Subcutaneous abdominal adipose tissue (tissue), 5 donors: ENCODE data around the gene CDV3.

Source experiments
- H3K27ac ChIP-seq: one replicate; pipeline ENCODE4 v1.7.0; 2013; ENCODE audit warnings: low read depth, mild to moderate bottlenecking, inconsistent platforms, low read length, moderate library complexity
- H3K27me3 ChIP-seq, 5 donors: one replicate each; pipeline ENCODE4 v1.7.0; 2013; ENCODE audit warnings: low read length in 5 of 5, inconsistent platforms in 1 of 5; ENCODE audit not compliant: control insufficient read depth in 5 of 5, insufficient read depth in 4 of 5
- H3K36me3 ChIP-seq, 5 donors: one replicate each; pipeline ENCODE4 v1.7.0; 2013; ENCODE audit warnings: low read length in 5 of 5; ENCODE audit not compliant: control insufficient read depth in 5 of 5, insufficient read depth in 5 of 5
- H3K4me1 ChIP-seq, 5 donors: one replicate each; pipeline ENCODE4 v1.7.0; 2013; ENCODE audit warnings: low read length in 5 of 5, mild to moderate bottlenecking in 3 of 5, moderate library complexity in 1 of 5; ENCODE audit not compliant: control insufficient read depth in 5 of 5, insufficient read depth in 5 of 5
- H3K4me3 ChIP-seq, 5 donors: one replicate each; pipeline ENCODE4 v1.7.0; 2013; ENCODE audit warnings: low read length in 5 of 5, low read depth in 1 of 5
- H3K9ac ChIP-seq, 5 donors: one replicate each; pipeline ENCODE4 v1.7.0; 2013; ENCODE audit warnings: low read length in 5 of 5, mild to moderate bottlenecking in 4 of 5, moderate library complexity in 3 of 5
- H3K9me3 ChIP-seq, 5 donors: one replicate each; pipeline ENCODE4 v1.7.0; 2013; ENCODE audit warnings: low read length in 5 of 5; ENCODE audit not compliant: control insufficient read depth in 5 of 5
- donor health status: healthy.
- donor health status: healthy.
- donor health status: healthy.
- donor health status: healthy.
- donor health status: healthy.

Gene CDV3

DNA sequence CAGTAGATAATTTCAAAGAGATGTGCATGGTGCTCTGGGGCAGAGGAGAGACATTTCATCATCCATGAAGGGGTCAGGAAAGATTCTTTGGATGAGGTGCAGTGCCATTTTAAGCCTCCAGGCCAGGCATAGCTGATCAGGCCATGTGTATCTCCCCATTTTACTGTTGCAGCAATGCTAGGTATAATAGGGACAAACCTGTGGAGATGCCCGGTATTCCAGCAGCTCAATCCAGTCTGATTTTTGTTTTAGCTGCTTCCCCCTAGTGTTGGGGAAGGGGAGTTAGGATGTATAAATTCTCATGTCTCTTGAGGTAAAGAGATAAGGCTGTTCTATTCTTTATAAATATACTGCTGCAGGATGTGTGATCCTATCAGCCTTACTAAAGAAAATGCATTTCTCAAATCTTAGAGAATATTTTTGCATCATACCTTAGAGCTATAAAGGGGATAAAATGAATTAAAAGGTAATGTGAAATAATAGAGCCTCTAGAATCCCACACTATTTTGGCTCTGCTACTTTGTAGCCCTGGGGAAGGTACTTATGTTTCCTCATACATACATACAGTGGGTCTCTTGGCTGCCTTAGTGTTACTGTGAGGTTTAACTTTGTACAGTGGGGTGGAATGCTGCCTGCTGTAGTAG lies 5.2 kb downstream of the CDV3 start:
- Histone ChIP-seq H3K9ac (peak overlapping the region in 2 of 5 donors; percentile 30 to 51), H3K27ac (peak overlapping the region; percentile 57), H3K36me3 (peaks cover 36 to 62% (median 43%) of the 10 kb centered on the region in 5 donors), H3K4me3 (peak overlapping the region in 2 of 5 donors; percentile 10 to 17), H3K27me3 (no peaks in the 10 kb centered on the region), H3K4me1 (peaks cover 5 to 53% (median 42%) of the 10 kb centered on the region in 5 donors), H3K9me3 (no peaks in the 10 kb centered on the region)

DNA sequence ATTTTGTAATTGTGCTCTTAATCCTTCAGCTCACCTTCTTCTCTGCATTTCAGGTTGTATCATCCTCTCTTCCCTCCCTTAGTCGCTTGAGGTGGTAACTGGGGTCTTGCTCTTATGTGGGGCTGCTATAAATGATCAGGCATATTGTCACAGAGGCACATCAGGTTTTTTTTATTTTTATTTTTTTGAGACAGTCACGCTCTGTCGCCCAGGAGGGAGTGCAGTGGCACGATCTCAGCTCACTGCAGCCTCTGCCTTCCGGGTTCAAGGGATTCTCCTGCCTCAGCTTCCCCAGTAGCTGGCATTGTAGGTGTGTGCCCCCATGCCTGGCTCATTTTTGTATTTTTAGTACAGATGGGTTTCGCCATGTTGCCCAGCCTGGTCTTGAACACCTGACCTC lies 9.9 kb downstream of the CDV3 start:
- Histone ChIP-seq H3K9me3 (no peaks in the 10 kb centered on the region), H3K4me3 (no peak overlapping the region), H3K36me3 (peaks cover 59 to 87% (median 74%) of the 10 kb centered on the region in 5 donors), H3K27ac (no peak overlapping the region), H3K9ac (no peak overlapping the region), H3K4me1 (peaks cover 3 to 21% (median 11%) of the 10 kb centered on the region in 5 donors), H3K27me3 (no peaks in the 10 kb centered on the region)

DNA sequence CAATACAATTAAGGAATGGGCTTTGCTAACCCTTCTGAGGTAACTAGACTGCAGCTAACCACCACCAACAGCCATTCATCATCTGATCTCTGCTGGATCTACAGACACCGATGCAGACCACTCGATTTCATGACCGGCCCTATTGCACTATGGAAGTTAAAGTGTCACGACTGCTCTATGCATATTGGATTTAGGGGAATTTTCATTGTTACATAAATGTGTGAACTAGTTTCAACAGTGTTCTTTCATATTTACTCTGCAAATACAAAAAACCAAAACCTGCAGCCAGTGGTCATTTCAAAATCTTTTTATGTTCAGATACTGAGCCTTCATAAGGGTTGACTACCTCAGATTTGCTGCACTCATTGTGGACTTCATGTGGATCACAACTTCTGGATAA lies 14.5 kb downstream of the CDV3 start:
- peaks cover 47 to 67% (median 60%) of the 10 kb centered on the region in 5 donors for H3K36me3 ChIP-seq
- no peak overlapping the region for H3K4me3 ChIP-seq
- peak overlapping the region; percentile 73 for H3K27ac ChIP-seq
- H3K9me3 ChIP-seq: no peaks in the 10 kb centered on the region
- H3K27me3 ChIP-seq: no peaks in the 10 kb centered on the region
- peaks cover 0 to 6% (median 2%) of the 10 kb centered on the region in 5 donors for H3K4me1 ChIP-seq
- no peak overlapping the region for H3K9ac ChIP-seq

DNA sequence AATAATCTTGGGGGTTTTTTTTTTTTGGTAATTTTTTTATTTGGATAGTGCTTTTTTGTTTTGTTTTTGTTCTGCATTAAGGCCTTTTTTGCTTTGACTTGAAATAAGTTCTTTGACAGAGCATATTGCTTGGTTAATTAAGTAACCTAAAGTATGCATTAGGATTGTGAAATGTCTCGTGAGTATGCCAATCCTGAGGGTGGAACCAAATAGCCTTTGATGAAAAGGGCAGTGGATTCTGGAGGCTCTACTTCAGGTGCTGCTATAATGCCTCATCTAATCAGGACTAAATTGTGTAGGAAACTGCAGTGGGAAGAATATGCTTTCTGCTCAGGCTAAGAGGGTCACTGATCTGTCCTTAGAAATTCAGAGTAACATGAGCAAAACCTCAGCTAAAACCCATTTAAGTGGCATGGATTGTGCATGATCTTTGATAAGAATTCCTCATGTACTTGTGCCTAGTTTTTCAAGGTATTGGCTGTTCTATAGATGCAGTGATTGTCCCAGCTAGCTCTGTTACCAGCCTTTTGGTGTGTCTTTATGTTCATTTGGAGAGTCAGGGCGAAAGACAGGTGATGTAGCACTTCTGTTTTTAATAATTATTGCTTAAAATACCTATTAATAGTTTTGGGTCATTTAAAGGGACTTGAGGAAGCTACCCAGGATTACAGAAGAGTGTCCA lies 15.4 kb downstream of the CDV3 start:
- H3K27ac ChIP-seq: no peak overlapping the region
- peaks cover 0 to 6% (median 0%) of the 10 kb centered on the region in 5 donors for H3K4me1 ChIP-seq
- H3K9ac ChIP-seq: no peak overlapping the region
- no peak overlapping the region for H3K4me3 ChIP-seq
- no peaks in the 10 kb centered on the region for H3K27me3 ChIP-seq
- H3K36me3 ChIP-seq: peaks cover 42 to 59% (median 51%) of the 10 kb centered on the region in 5 donors
- no peaks in the 10 kb centered on the region for H3K9me3 ChIP-seq

DNA sequence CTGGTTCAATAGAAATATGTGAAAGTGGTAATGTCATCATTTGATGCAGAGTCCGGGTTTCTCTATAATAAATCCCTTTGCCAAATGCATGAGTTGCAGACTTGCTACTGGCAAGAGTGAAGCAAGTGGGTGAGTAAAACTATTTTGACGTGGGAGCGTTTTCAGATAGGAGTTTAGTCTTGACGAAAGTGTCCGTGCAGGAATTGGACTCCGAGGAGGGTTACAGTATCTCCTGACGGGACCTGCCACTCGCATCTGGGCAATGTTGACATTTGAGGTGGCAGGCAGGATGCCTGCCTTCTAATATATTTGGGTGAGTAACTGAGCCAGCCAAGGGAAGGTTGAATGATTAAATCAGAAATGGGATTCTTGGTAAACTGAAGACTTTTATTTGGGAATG lies 16.0 kb downstream of the CDV3 start:
- Histone ChIP-seq H3K4me1 (peaks cover 0 to 6% (median 0%) of the 10 kb centered on the region in 5 donors), H3K4me3 (no peak overlapping the region), H3K9ac (peak overlapping the region in 1 of 5 donors; percentile 40), H3K27ac (no peak overlapping the region), H3K36me3 (peaks cover 36 to 53% (median 46%) of the 10 kb centered on the region in 5 donors), H3K27me3 (no peaks in the 10 kb centered on the region), H3K9me3 (no peaks in the 10 kb centered on the region)

DNA sequence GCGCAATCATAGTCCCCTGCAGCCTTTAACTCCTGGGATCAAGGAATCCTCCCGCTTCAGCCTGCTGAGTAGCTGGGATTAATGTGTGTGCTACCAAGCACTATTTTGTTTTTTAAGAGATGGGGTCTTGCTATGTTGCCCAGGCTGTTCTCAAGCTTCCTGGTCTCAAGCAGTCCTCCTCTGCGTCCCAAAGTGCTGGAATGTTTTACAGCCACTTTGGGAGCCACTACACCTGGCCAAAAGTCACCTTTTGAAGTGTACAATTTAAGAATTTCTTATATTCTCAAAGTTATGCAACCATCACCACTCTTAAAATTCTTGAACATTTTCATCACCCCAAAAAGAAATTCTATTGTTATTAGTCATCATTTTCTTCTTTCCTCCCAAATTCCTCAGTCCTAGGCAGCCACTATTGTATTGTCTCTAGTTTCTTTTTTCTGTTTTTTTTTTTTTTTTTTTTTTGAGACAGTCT lies 17.8 kb downstream of the CDV3 start:
- H3K27ac ChIP-seq: peak overlapping the region; percentile 69
- peaks cover 30 to 35% (median 30%) of the 10 kb centered on the region in 5 donors for H3K36me3 ChIP-seq
- H3K4me1 ChIP-seq: peaks cover 0 to 6% (median 0%) of the 10 kb centered on the region in 5 donors
- no peaks in the 10 kb centered on the region for H3K9me3 ChIP-seq
- peak overlapping the region in 1 of 5 donors; percentile 35 for H3K9ac ChIP-seq
- H3K27me3 ChIP-seq: no peaks in the 10 kb centered on the region
- no peak overlapping the region for H3K4me3 ChIP-seq

DNA sequence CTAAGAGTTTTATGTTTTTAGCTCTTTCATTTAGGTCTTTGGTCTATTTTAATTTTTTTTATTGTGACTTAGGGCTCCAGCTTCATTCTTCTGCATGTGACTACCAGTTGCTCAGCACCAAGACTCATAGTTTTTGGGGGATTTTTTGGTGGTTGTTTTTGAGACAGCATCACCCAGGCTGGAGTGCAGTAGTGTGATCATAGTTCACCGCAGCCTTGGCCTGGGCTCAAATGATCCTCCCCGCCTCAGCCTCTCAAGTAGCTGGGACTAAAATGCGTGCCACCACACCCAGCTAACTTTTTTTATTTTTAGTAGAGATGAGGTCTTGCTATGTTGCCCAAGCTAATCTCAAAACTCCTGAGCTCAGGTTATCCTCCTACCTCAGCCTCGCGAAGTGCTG lies 19.4 kb downstream of the CDV3 start:
- Histone ChIP-seq H3K27me3 (no peaks in the 10 kb centered on the region), H3K9me3 (no peaks in the 10 kb centered on the region), H3K36me3 (peaks cover 14 to 20% (median 15%) of the 10 kb centered on the region in 5 donors), H3K4me3 (no peak overlapping the region), H3K9ac (no peak overlapping the region), H3K4me1 (peaks cover 0 to 10% (median 0%) of the 10 kb centered on the region in 5 donors), H3K27ac (no peak overlapping the region)

GRCh38 chr3:133593243-133593642 lies 19.8 kb downstream of the CDV3 start:
- no peaks in the 10 kb centered on the region for H3K27me3 ChIP-seq
- peaks cover 0 to 14% (median 3%) of the 10 kb centered on the region in 5 donors for H3K4me1 ChIP-seq
- H3K27ac ChIP-seq: no peak overlapping the region
- no peaks in the 10 kb centered on the region for H3K9me3 ChIP-seq
- H3K4me3 ChIP-seq: no peak overlapping the region
- H3K36me3 ChIP-seq: peaks cover 10 to 16% (median 13%) of the 10 kb centered on the region in 5 donors
- no peak overlapping the region for H3K9ac ChIP-seq

GRCh38 chr3:133595341-133595740 lies 21.9 kb downstream of the CDV3 start:
- Histone ChIP-seq H3K36me3 (peaks cover 0 to 4% (median 0%) of the 10 kb centered on the region in 5 donors), H3K27ac (no peak overlapping the region), H3K4me1 (peaks cover 0 to 11% (median 5%) of the 10 kb centered on the region in 5 donors), H3K9ac (no peak overlapping the region), H3K4me3 (no peak overlapping the region), H3K9me3 (no peaks in the 10 kb centered on the region), H3K27me3 (no peaks in the 10 kb centered on the region)

DNA sequence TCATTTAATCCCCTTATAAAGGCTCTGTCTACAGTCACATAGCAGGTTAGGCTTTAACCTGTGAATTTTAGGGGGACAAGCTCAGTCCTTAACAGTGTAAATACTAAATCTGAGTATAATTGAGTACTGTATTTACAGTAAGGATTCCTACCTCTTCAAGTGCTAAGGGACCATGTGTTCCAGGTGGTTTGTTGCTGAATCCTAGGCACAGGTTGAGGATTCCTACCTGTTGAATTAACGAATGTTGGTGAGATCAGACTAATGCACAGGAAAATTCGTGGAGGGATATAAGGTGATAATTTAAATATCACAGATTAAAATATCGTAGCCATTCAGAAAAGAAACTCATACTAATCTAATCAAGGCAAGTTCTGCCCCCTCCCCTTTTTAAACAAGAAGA lies 24.9 kb downstream of the CDV3 start:
- peaks cover 0 to 11% (median 5%) of the 10 kb centered on the region in 5 donors for H3K4me1 ChIP-seq
- H3K4me3 ChIP-seq: no peak overlapping the region
- H3K27me3 ChIP-seq: no peaks in the 10 kb centered on the region
- H3K36me3 ChIP-seq: peaks cover 0 to 10% (median 0%) of the 10 kb centered on the region in 5 donors
- peak overlapping the region in 1 of 5 donors; percentile 31 for H3K9ac ChIP-seq
- peak overlapping the region; percentile 27 for H3K27ac ChIP-seq
- H3K9me3 ChIP-seq: no peaks in the 10 kb centered on the region
